Stomach (tissue), 4 donors: ENCODE measurements around the gene CELF4.

Experiments used
- EP300 ChIP-seq: sonication (generic); formaldehyde crosslinking; IDR thresholded peaks from one replicate; pipeline ENCODE4 v1.6.1; 2017; ENCODE audit warnings: antibody characterized with exemption
- TF ChIP-seq, protein P1 (sequence below), 7 experiments: fragments of 450-650 bp in 4 of 7; fragments of 200-600 bp in 3 of 7; sonication (generic) in 3 of 7; IDR thresholded peaks; one replicate each; pipeline ENCODE4 v1.5.1; 2016 to 2019; ENCODE audit warnings: antibody characterized with exemption in 7 of 7, control low read depth in 2 of 7, mild to moderate bottlenecking in 1 of 7

DNA sequence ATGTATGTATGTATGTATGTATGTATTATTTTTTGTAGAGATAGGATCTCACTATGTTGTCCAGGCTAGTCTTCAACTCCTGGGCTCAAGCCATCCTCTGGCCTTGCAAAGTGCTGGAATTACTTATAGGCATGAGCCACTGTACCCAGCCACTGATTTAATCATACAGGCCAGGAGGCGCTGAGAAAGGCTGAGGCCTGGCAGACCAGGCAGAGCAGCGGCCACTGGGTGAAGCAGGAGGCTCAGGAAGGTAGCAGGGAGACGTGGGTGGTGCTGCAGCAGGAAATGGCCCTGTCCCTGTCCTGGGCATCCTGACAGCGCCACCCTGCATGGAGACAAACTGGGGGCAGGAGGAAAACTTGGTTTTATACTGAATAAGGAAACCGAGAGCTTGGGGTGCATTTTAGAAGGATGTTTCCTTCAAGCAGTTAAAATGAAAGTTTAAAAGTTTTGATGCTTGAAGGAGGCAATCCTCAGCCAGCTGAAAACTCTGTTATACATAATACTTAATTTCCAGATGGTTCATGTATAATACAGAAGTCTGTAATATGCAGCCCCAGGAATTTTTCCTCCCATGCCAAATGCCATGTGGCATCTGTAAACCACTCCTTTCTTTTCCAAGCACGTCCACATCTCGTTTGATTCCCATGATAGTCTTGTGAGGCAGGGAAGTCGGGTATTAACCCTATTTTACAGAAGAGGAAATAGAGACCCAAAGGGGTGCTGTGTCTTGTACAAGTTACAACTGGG, 182.4 kb downstream of the CELF4 start:
- TF ChIP-seq, protein P1, sequence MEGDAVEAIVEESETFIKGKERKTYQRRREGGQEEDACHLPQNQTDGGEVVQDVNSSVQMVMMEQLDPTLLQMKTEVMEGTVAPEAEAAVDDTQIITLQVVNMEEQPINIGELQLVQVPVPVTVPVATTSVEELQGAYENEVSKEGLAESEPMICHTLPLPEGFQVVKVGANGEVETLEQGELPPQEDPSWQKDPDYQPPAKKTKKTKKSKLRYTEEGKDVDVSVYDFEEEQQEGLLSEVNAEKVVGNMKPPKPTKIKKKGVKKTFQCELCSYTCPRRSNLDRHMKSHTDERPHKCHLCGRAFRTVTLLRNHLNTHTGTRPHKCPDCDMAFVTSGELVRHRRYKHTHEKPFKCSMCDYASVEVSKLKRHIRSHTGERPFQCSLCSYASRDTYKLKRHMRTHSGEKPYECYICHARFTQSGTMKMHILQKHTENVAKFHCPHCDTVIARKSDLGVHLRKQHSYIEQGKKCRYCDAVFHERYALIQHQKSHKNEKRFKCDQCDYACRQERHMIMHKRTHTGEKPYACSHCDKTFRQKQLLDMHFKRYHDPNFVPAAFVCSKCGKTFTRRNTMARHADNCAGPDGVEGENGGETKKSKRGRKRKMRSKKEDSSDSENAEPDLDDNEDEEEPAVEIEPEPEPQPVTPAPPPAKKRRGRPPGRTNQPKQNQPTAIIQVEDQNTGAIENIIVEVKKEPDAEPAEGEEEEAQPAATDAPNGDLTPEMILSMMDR (IDR thresholded peaks at IDR 0.05) = no peak
- no peak for TF ChIP-seq EP300
